SU-DHL-6 (cell line): Measurements from ENCODE around the gene ERN1.

Experiments used
- H2AFZ ChIP-seq: fragments of 200-600 bp; sonication (generic); 2 replicates; pipeline ENCODE4 v1.6.1; 2014; ENCODE audit warnings: low read depth, mild to moderate bottlenecking, moderate library complexity, mixed read lengths, antibody characterized with exemption, low read length; ENCODE audit not compliant: severe bottlenecking
- H3F3A ChIP-seq: fragments of 200-600 bp; shearing (Covaris generic); 2 replicates; pipeline ENCODE4 v1.6.0; 2016; ENCODE audit warnings: antibody characterized with exemption, mild to moderate bottlenecking; ENCODE audit not compliant: insufficient read depth
- H3K27ac ChIP-seq: fragments of 200-600 bp; sonication (generic); 2 replicates; pipeline ENCODE4 v1.5.1; 2016; ENCODE audit warnings: low read depth, mild to moderate bottlenecking, low read length, moderate library complexity, mixed read lengths
- H3K27me3 ChIP-seq: fragments of 200-600 bp; sonication (generic), shearing (Covaris generic); 2 replicates; pipeline ENCODE4 v1.6.0; 2014; ENCODE audit warnings: mild to moderate bottlenecking, low read length
- H3K36me3 ChIP-seq: fragments of 200-600 bp; sonication (generic); 2 replicates; pipeline ENCODE4 v1.6.1; 2014; ENCODE audit warnings: mild to moderate bottlenecking, low read length, mixed read lengths
- H3K4me2 ChIP-seq: fragments of 300-600, 200-600 bp; shearing (Covaris generic), sonication (generic); 2 replicates; pipeline ENCODE4 v1.6.0; 2014; ENCODE audit warnings: low read length, low read depth, mild to moderate bottlenecking; ENCODE audit not compliant: poor library complexity, severe bottlenecking
- H3K4me3 ChIP-seq: fragments of 200-600 bp; sonication (generic); 2 replicates; pipeline ENCODE4 v1.5.1; 2014; ENCODE audit warnings: antibody characterized with exemption, low read length, mild to moderate bottlenecking, mixed read lengths; ENCODE audit not compliant: insufficient read depth, poor library complexity, severe bottlenecking
- H3K79me2 ChIP-seq: fragments of 200-600 bp; sonication (generic); 2 replicates; pipeline ENCODE4 v1.6.1; 2014; ENCODE audit warnings: mild to moderate bottlenecking, low read length, moderate library complexity; ENCODE audit not compliant: insufficient read depth
- H3K9ac ChIP-seq: fragments of 200-600 bp; sonication (generic); 2 replicates; pipeline ENCODE4 v1.7.0; 2014; ENCODE audit warnings: mild to moderate bottlenecking, low read length
- H3K9me2 ChIP-seq: fragments of 200-600 bp; sonication (generic); replicated peaks from 2 replicates; pipeline ENCODE4 v1.6.1; 2014; ENCODE audit warnings: low read length; ENCODE audit not compliant: insufficient read depth
- H3K9me3 ChIP-seq: fragments of 200-600 bp; sonication (generic); 2 replicates; pipeline ENCODE4 v1.6.1; 2014; ENCODE audit warnings: low read length, mixed read lengths; ENCODE audit not compliant: insufficient read depth
- H4K20me1 ChIP-seq: fragments of 200-600 bp; sonication (generic); 2 replicates; pipeline ENCODE4 v1.6.1; 2014; ENCODE audit warnings: low read depth, mild to moderate bottlenecking, antibody characterized with exemption, low read length, moderate library complexity, mixed read lengths
- CTCF ChIP-seq: fragments of 200-600 bp; sonication (generic); IDR thresholded peaks from one replicate; pipeline ENCODE4 v1.5.1; 2017; ENCODE audit warnings: antibody characterized with exemption, mild to moderate bottlenecking, low read length, moderate library complexity; ENCODE audit not compliant: insufficient read depth, poor library complexity, severe bottlenecking
- EZH2phosphoT487 ChIP-seq: fragments of 200-600 bp; sonication (generic), shearing (Covaris generic); conservative IDR thresholded peaks from 2 replicates; pipeline ENCODE4 v1.6.1; 2018; ENCODE audit warnings: mild to moderate bottlenecking, antibody characterized with exemption, low read length, moderate library complexity, mixed read lengths

Gene ERN1

GRCh38 chr17:64074704-64075426, 55.1 kb downstream of the ERN1 start:
- no peak overlapping the region for H3K27ac ChIP-seq

GRCh38 chr17:64073771-64074703, 55.9 kb downstream of the ERN1 start:
- Histone ChIP-seq H3K4me2 (peak overlapping the region; percentile 26), H3K27me3 (no peaks in the 10 kb centered on the region), H4K20me1 (no peaks in the 10 kb centered on the region), H3F3A (peaks cover 8% of the 10 kb centered on the region; the same call in 1 of the 2 replicates), H2AFZ (no peak overlapping the region), H3K9me2 (no peaks in the 10 kb centered on the region), H3K27ac (no peak overlapping the region), H3K79me2 (no peaks in the 10 kb centered on the region), H3K9me3 (peaks cover 4% of the 10 kb centered on the region; the same call in 1 of the 2 replicates), H3K4me3 (no peak overlapping the region), H3K36me3 (no peaks in the 10 kb centered on the region), H3K9ac (no peak overlapping the region)
- TF ChIP-seq EZH2phosphoT487 (no peak), CTCF (no peak)

More at GRCh38 chr17:64074704-64075426, 55.1 kb downstream of the ERN1 start:
- H3K4me2 ChIP-seq = peak overlapping the region; percentile 26
- no peak overlapping the region for H3K4me3 ChIP-seq
- H3K9me3 ChIP-seq = no peaks in the 10 kb centered on the region
- no peaks in the 10 kb centered on the region for H3K9me2 ChIP-seq
- no peak for TF ChIP-seq EZH2phosphoT487
- TF ChIP-seq CTCF = no peak
- peaks cover 8% of the 10 kb centered on the region; the same call in 1 of the 2 replicates for H3F3A ChIP-seq
- no peaks in the 10 kb centered on the region for H4K20me1 ChIP-seq
- H2AFZ ChIP-seq = no peak overlapping the region
- no peaks in the 10 kb centered on the region for H3K27me3 ChIP-seq
- no peak overlapping the region for H3K9ac ChIP-seq
- H3K36me3 ChIP-seq = no peaks in the 10 kb centered on the region
- H3K79me2 ChIP-seq = no peaks in the 10 kb centered on the region

- no peak overlapping the region for H3K4me2 ChIP-seq
- TF ChIP-seq CTCF (no peak), EZH2phosphoT487 (no peak)
- no peak overlapping the region for H3K27ac ChIP-seq
- H4K20me1 ChIP-seq = no peaks in the 10 kb centered on the region
- H3K79me2 ChIP-seq = no peaks in the 10 kb centered on the region
- no peaks in the 10 kb centered on the region for H3K9me2 ChIP-seq
- H3K4me3 ChIP-seq = no peak overlapping the region
- no peak overlapping the region for H3K9ac ChIP-seq
- no peaks in the 10 kb centered on the region for H3K27me3 ChIP-seq
- peaks cover 9% of the 10 kb centered on the region; the same call in 1 of the 2 replicates for H3K9me3 ChIP-seq
- H3F3A ChIP-seq = peaks cover 8% of the 10 kb centered on the region; the same call in 1 of the 2 replicates
- no peak overlapping the region for H2AFZ ChIP-seq
- H3K36me3 ChIP-seq = no peaks in the 10 kb centered on the region
Observed at GRCh38 chr17:64071111-64071510, 58.8 kb downstream of the ERN1 start.
